ENCODE results near the gene ARHGAP15. TPM values are rescaled to one million over a fixed set of nuclear protein-coding genes. Genes with fewer than 3 reads are reported as not detected.
"Not testable (repeated sequence)": the region's sequence is repeated elsewhere in the genome, so short reads cannot be mapped to it uniquely, and the experiment has no call there.

Gene ARHGAP15
- 2.6 TPM for total RNA-seq

DNA sequence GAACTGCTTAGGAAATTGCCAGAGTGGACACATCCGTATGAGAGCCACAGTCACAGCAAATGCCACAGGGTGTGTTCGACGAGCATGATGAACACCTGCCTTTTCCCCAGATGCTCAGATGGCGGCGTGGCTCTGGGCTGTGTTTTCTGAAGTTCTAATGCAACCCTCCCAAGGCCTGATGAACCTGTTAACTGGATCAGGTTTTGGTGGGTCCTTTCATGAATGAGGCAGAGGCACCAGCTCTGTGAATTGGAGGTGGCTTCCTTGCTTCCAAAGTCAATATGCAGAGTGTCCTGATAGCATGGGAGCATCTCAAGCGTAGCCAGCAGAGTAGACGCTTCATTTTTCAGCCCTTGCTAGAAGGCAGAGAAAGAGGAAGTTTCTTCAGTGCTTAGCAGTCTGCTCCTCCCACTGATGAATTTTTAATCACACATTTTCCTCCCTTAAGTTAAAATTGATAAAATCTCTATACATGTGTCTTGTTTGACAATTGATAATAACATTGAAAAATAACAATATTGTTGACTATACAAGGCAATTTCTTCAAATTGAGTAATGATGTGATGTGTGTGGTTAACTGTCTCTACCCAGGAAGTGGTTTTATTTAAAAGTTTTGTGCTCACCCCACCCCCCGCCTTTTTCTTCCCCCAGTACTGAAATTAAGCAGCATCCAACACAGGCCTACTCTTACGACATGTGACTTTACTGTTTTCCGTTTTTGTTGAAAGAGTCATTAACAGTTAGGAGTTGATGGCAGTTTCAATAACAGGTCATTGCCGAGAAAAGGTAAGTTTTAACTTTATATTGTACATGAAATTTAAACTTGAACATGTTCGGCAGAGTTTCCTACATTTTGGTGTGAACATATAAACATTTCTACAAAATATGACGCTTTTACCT lies at the start of gene ARHGAP15:
TSS of gene ARHGAP15 (plus strand) at position 739 of the 900 bp plus-strand sequence.
- peak; percentile 70 for ATAC-seq

DNA sequence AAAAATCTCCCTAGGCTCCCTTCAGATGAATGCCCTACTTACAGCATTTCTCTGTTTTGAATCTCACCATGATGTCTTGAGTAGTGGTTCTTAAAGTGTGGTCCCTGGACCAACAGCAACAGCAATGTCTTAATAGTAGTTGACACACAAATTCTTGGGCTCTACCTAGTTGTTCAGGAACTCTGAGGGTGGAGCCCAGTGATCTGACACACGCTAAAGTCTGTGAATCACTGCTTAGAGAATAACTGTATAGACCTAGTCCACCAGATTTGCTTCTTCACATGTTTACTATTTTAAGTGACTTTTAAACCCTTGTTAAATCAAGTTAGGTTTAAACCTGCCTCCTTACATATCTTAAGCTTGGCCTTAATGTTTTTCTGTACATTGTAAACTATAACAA lies 47.6 kb upstream of the ARHGAP15 start:
- ATAC-seq, result no peak

DNA sequence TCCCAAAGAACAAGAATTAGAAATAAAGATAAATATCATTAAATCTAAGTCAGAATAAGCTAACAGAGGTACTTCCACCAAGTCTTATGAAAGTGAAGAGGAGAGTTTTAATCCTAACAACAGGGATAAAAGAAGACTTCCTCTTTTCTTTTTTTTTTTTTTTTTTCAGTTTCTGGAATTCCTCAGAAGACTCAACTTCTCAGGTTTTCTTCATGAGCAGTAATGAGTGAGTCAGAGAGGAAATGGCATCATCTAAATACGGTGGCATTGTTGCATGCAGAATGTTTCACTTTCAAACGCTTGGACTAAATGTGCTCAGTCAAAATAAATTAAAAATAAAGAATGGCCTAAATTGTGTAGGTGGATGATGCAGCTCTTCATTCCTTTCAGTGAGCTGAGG lies 45.6 kb upstream of the ARHGAP15 start:
- ATAC-seq, result no peak

DNA sequence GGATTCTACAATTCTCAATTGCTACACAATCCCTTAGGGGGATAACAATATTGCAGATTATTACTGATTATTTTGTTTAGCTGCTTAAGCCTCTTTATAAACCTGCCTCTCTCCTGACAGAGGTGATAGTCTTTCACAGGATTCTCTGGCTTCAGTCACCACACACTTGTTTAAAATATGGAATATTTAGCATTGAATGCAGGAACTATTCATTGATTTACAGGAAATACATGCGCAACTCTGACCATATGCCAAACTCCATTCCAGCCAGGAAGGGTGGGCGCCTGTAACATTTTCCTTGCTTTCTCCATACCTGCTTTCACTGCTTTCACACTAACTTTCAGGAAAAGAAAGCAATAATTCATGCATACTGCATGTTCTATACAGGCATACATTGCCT lies 44.8 kb upstream of the ARHGAP15 start:
- ATAC-seq, result no peak

DNA sequence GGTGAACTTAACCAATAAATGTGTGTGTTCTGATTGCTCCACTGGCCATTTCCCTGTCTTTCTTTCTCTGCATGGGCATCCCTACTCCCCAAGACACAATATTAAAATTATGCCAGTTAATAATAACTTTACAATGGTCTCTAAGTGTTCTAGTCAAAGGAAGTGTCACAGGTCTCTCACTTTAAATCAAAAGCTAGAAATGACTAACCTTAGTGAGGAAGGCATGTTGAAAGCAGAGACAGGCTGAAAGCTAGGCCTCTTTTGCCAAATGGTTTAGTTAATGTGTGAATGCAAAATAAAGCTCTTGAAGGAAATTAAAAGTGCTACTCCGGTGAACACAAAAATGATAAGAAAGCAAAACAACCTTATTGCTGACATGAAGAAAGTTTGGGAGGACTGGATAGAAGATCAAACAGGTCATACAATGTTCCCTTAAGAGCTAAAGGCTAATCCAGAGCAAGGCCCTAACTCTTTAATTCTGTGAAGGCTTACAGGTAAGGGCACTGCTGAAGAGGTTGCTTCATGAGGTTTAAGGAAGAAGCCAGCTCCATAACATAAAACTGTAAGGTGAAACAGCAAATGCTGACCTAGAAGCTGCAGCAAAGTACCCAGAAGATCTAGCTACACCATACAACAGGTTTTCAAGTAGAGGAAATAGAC lies 44.0 kb upstream of the ARHGAP15 start:
- ATAC-seq, result no peak

DNA sequence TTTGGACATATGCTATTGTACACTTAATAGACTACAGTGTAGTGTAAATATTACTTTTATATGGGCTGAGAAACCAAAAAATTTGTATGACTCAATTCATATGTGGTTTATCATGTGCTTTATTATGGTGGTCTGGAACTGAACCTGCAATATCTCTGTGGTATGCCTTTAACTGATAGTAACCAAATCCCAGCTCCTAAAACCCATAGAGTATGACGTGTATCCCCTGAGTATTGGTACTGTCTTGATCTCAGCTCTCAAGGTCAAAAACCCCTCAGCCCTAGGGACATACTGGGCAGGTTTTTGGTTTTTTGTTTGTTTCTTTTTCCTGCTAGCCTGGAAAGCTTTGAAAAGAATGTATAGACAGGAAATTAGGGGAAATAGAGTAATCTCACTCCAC lies 42.2 kb upstream of the ARHGAP15 start:
- ATAC-seq, result no peak

DNA sequence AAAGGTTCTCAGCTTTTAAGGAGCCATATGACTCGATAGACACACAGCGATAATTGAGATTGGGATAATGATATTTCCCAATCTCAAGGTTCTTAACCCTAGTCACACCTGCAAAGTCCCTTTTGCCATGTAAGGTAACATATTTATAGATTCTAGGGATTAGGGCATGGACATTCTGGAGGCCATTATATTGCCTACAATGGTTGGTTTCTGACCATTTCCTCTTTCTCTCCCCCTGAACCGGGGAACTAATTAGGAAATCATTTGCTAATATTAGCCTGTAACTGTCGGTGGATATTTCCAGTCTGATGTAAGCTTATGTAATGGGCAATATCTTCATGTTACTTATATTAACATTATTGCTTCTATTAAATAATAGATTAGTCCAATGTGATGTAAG lies 40.8 kb upstream of the ARHGAP15 start:
- ATAC-seq, result no peak

DNA sequence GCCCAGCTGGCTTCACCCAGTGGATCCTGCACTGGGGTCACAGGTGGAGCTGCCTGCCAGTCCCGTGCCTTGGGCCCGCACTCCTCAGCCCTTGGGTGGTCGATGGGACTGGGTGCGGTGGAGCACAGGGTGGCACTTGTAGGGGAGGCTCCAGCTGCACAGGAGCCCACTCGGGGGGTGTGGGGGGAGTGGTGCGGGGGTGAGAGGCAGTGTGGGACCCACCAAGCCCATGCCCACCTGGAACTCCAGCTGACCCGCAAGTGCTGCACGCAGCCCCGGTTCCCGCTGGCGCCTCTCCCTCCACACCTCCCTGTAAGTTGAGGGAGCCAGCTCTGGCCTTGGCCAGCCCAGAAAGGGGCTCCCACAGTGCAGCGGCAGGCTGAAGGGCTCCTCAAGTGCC lies 39.7 kb upstream of the ARHGAP15 start:
- not testable (repeated sequence) for ATAC-seq

DNA sequence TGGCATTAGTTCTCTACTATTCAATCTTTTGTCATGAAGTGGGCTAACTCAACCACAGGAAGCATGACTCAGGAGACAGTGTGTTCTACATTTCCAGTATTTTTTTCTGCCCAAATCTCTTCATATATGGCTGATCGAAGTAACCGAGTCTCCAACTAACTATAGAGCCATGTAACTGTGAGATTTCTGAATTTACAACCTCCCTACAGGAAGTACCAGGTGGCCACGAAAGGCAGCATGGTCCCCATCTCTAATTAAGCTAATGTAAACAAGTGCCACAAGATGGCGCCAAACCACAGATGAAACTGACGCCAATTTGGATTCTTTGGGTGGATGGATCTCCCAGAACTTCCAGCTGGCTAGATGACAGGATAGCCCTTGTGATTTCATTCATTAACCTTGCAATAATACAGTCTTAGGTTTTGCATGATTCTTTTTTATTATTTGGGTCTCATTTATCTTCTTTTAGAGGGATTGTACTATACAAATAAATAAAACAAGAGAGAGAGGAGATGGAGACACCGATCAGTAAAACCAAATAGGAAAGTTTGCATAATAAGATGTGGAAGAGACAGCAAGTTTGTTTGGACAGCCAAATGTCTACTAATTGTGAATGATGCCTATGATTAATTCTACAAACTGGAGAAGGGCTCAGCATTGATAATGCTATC lies 18.3 kb upstream of the ARHGAP15 start:
- peak; percentile 48 for ATAC-seq

DNA sequence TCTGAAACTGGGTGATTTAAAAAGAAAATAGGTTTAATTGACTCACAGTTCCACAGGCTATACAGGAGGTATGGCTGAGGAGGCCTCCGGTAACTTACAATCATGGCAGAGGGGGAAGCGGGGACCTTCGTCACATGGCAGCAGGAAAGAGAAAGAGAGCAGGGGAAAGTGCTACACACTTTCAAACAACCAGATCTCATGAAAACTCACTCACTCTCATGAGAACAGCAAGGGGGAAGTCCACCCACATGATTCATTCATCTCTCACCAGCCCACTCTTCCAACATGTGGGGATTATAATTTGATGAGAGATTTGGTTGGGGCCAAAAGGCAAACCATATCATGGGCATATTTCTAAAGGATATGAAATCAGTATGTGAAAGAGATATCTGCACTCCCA lies 12.0 kb upstream of the ARHGAP15 start:
- ATAC-seq, result no peak

DNA sequence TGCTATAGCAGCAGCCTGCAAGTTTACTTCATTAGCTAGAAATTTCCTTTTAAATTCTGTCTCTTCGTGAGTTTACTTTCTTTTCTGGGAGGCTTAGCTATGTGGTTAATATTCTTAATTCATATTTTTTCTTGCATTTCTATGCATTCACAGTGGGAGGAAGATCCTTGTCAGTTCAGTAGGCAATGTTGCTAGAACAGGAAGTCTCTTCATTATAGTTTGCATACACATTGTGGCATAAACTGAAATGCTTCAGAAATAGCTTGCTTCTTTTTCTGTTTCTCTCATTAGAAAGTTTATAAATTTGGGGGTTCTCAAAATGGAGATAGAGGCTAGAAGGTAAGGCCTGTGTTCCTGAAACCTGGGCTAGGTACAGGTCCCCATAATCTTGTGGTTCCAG lies 8.1 kb upstream of the ARHGAP15 start:
- no peak for ATAC-seq

DNA sequence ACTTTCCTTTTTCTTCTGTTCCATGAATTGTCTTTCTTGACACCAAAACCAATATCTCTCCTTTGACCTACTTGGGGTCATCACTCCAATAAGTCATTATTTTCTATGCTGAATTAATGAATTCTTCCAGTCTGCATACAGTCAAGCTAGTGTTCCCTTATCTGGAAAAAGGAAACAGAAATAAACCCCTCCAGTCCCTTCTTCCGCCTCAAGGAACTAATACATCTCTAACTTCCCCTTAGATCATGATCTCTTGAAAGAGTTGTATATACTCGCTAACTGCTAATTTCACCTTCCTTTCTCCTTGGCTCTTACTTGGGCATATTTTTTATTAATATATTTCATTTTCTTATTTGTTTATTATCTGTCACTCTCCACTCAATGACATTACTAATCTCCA lies 7.3 kb upstream of the ARHGAP15 start:
- no peak for ATAC-seq

DNA sequence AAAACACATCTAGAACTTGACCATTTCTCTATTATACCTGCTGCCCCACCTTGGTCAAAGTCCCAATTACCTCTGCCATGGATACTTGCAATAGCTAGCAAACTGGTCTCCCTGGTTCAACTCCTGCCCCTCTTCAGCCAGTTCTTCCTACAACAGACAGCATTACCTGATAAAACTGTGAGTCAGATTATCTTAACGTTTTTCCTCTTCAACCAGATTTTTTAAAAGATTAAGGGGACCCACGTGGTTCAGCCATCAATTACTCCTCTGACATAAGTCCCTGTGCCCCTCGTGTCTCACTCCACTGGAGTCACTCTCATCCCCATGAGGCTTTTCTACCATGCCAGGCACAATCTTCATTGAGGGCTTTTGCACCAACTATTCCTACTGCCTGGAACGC lies 5.3 kb upstream of the ARHGAP15 start:
- no peak for ATAC-seq

DNA sequence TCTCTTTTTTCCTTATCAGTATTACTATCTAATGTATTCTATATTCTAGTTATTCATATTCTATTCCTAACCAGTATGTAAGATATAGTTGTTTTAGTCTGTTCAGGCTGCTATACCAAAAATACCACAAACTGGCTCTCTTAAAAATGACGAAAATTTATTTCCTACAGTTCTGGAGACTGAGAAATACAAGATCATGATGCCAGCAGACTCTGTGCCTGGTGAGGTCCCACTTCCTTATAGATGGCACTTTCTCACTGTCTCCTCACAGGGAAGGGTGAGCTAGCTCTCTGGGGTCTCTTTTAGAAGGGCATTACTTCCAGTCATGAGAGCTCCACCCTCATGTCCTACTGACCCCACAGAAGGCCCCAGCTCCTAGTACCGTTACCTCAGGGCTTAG lies 4.8 kb upstream of the ARHGAP15 start:
- no peak for ATAC-seq

DNA sequence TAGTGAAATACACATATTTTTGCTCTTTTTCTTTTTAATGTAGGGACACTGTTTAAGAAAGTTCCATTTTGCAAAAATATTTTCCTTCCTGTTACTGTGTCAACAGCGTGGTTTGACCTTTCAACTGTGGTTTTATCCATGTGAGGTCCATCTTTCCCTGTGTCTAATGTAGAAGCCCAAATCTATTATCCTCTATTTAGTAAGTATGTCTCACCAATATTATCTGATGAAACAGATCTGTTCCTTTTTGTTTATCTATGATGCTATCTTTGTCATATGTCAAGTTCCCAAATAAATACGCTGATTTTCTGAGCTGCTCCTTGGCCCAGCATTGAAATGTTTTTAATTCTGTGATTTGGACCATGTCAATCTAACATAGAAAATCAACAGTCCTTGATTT lies 3.5 kb upstream of the ARHGAP15 start:
- no peak for ATAC-seq

DNA sequence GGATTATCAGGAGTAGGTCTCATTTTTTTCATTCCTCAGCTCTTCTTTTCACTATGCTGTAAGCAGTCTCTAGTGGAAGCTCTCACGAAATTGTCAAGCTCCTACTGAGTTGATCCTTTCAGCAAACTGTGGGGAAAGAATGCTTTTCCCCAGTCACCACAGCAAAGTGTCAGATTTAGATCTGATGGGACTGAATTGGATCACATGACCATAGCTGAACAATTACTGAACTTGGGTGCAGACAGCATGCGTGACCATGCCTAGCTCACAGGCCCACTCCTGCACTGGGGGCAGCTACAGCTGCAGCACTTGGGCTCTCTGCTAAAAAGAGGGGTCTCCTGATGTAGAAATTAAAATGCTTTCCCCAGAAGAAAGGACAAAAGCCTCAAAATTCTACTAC lies 3.1 kb downstream of the ARHGAP15 start:
- ATAC-seq, result no peak

DNA sequence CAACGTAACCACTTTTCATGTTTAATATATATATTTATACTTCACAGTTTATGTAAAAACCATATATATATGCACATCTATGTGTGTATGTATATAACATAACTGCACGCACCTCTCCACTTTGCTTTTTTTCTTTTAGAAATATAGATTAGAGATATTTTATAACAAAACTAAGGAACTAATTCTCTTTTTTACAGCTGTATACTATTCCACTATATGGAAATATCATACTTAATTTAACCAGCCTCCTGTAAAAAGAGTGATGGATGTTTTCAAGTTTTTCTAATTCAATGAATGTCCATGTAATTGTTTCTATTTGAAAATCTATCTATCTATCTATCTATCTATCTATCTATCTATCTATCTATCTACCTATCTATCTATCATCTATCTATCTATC lies 4.6 kb downstream of the ARHGAP15 start:
- no peak for ATAC-seq

DNA sequence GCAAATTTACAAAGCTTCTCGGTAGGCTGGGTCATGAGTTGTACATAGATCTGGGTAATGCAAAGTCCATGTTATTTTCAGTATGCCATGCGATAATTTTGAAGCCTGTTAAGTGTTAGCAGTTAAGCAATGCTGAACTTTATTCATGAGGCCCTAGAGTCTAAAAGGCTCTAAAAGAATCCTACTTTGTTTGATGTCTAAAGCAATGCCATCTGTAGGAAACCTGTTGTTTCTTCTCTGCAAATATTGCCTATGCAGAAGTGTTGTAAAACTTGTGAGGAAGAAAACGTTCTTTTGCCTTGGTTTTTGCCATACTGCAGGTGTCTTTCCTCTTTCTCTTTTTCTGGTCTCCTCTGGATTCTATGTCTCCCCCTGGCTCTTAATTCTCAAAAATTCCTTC lies 9.1 kb downstream of the ARHGAP15 start:
- no peak for ATAC-seq

DNA sequence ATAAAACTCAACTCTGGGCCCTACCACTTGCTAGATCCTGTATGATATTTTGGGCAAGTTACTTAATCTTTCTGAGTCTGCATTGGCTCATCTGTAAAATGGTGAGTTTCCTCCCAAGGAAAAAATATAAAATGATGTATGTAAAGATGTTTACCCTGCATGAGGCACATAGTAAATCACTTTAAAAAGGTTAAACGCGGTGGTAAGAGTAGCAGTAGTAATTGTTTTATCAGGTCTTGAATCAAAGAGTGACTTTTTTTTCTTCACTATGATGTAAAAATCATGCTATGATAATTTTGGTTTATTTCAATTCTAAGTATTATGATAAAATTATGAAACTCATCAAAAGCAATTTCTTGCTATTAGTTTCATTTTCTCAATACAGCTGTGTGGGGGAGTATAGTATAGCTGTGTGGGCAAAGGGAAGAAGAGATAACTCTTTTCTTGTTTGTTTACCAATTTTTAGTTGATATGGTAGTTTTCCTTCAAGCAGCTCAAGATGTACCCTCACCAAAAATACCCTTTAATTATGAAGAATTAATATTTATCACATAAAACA lies 10.7 kb downstream of the ARHGAP15 start:
- no peak for ATAC-seq

DNA sequence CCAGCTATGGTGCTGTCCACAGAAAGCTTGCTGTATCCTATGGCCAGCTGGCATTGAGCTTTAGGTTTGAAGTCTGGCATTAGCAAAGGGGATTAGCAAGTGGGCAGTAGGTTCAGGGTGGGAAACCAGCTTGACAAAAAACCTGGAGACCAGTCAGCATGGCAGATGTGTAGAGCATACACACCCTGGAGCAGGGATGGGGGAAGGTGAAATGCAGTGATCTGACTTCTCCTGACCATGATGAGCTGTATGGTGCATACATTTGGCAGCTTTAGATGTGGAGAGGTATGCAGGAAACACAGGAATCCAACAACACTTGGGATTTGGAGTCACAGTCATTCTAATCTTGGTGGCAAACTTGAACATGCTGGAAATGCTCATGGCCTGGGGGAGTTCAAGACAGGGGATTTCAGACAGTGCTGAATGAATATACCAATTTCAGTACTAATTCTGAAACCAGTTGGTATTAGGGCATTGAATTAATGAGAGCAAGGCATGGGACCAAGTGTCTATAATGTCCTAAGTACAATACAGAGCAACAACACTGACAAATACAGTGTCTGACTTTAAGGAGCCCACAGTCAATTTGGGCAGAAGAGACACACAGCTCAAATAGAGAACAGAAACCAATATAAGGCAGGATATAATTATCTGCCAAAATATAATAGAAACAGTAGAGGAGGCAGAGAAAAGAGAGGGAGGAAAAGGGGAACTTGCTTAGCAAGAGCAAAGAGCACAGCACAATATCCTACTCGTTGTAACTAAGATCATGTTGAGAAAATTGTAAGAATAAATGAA lies 11.8 kb downstream of the ARHGAP15 start:
- ATAC-seq, result peak; percentile 45

DNA sequence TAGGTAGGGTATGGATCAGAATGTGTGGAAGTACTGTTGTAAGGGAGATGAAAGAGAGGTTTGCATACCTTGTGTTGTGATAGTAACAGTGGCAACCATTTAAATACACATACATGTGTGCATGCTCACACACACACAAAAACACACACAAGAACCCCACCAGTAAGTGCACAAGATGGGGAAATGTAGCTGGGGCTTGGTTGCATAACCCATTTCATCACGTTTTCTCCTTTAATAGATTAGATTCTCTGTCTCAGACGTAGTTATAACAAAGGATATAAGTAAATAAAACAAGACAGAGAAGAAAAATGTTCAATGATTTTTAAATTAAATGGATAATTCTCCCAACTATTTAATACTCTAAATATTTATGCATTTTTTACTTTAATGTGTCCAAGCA lies 13.4 kb downstream of the ARHGAP15 start:
- ATAC-seq, result no peak

DNA sequence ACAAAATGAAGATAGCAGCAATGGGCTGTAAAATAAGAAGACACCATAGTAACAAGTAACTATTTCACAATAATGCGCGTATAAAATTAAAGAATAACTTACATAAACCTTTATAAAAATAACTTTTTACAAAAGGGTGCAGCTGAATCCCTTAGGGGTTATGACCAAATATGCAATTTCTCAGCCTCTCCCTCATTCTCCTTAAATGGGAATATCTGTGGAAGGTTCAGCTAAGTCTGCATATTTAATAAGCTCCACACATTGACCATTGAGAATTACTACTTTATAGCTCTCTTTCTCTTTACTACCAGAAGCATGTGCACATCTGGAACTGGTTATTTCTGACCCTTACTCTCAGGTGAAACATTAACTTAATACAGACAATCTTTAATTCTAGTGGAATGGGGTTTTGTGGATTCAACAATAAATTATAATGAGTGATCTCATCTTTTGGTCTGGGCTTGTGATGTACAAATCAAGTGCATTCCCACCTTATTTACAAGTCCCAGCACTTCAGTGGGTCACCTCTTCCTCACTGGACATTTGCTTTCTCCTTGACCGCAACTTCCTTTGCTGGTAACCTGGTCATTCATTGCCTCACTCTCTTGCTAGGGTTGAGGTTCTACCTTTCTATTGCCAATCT lies 15.7 kb downstream of the ARHGAP15 start:
- no peak for ATAC-seq
